Smooth muscle cell (in vitro differentiated cells): ENCODE measurements around the gene CSTF2T. TPM values are rescaled to one million over a fixed set of nuclear protein-coding genes. Genes with fewer than 3 reads are reported as not detected.

Source experiments
- DNase-seq: peaks from one replicate; lab custom pipeline; 2025; ENCODE audit not compliant: unreplicated experiment; lab: John Stamatoyannopoulos, UW
- H2AFZ ChIP-seq: fragments of 200-600 bp; sonication (generic); 2 replicates; pipeline ENCODE4 v1.6.0; 2016; ENCODE audit warnings: antibody characterized with exemption, low read depth, mild to moderate bottlenecking
- H3F3A ChIP-seq: fragments of 200-600 bp; sonication (generic); 2 replicates; pipeline ENCODE4 v1.6.0; 2017; ENCODE audit warnings: antibody characterized with exemption, low read depth
- H3K27ac ChIP-seq: fragments of 200-600 bp; sonication (generic); 2 replicates; pipeline ENCODE4 v1.5.1; 2016; ENCODE audit warnings: low read depth, mild to moderate bottlenecking
- H3K27me3 ChIP-seq: fragments of 200-600 bp; sonication (generic); 2 replicates; pipeline ENCODE4 v1.6.1; 2016; ENCODE audit warnings: low read depth, mild to moderate bottlenecking
- H3K36me3 ChIP-seq: fragments of 200-600 bp; sonication (generic); 2 replicates; pipeline ENCODE4 v1.5.1; 2016; ENCODE audit warnings: low read depth
- H3K4me1 ChIP-seq: fragments of 200-600 bp; sonication (generic); 2 replicates; pipeline ENCODE4 v1.5.1; 2016; ENCODE audit warnings: low read depth
- H3K4me2 ChIP-seq: fragments of 200-600 bp; sonication (generic); 2 replicates; pipeline ENCODE4 v1.6.0; 2016; ENCODE audit warnings: mild to moderate bottlenecking
- H3K4me3 ChIP-seq: fragments of 200-600 bp; sonication (generic); 2 replicates; pipeline ENCODE4 v1.5.1; 2016; ENCODE audit warnings: mild to moderate bottlenecking
- H3K79me2 ChIP-seq: fragments of 200-600 bp; sonication (generic); 2 replicates; pipeline ENCODE4 v1.6.0; 2016; ENCODE audit warnings: low read depth, mild to moderate bottlenecking
- H3K9ac ChIP-seq: fragments of 200-600 bp; sonication (generic); 2 replicates; pipeline ENCODE4 v1.6.0; 2016; ENCODE audit warnings: low read depth
- H3K9me3 ChIP-seq: fragments of 200-600 bp; sonication (generic); replicated peaks from 2 replicates; pipeline ENCODE4 v1.5.1; 2016; ENCODE audit warnings: low read depth
- H4K20me1 ChIP-seq: fragments of 200-600 bp; sonication (generic); 2 replicates; pipeline ENCODE4 v1.6.0; 2016; ENCODE audit warnings: low read depth
- CTCF ChIP-seq: fragments of 200-600 bp; sonication (generic); IDR thresholded peaks from 2 replicates; pipeline ENCODE4 v1.5.1; 2017; ENCODE audit warnings: borderline replicate concordance, mild to moderate bottlenecking, antibody characterized with exemption; ENCODE audit not compliant: insufficient read depth, poor library complexity, severe bottlenecking
- WGBS: methylation state at CpG from one replicate; pipeline ENCODE4 v1.1.7; 2016; ENCODE audit warnings: low lambda C conversion rate; 5-methylcytosine and 5-hydroxymethylcytosine counted together
- polyA plus RNA-seq: library from polyadenylated mRNA; unstranded; fragments of >200 nt; fragmentation: Nextera tagmentation; extraction: Ambion mirVana; gene quantifications from 2 replicates; pipeline ENCODE4 v1.2.1, GENCODE V29; 2016
- total RNA-seq: library from RNA; depleted of rRNA; stranded (reverse); fragments of >200 nt; gene quantifications from 2 replicates; pipeline ENCODE4 v1.2.3, GENCODE V29; 2014

Gene CSTF2T
- total and polyA plus RNA-seq, 2 experiments from 2014 or later, result 8.3 to 18.5 TPM

- Histone ChIP-seq H2AFZ (no peak overlapping the region), H3K4me1 (peaks cover 3% of the 10 kb centered on the region), H3F3A (no peaks in the 10 kb centered on the region), H3K27ac (no peak overlapping the region), H3K9me3 (no peaks in the 10 kb centered on the region), H3K9ac (no peak overlapping the region), H3K4me2 (no peak overlapping the region), H3K79me2 (no peaks in the 10 kb centered on the region), H3K36me3 (no peaks in the 10 kb centered on the region), H3K4me3 (no peak overlapping the region), H4K20me1 (no peaks in the 10 kb centered on the region), H3K27me3 (no peaks in the 10 kb centered on the region)
- DNase-seq, result no peak
- no peak for TF ChIP-seq CTCF
Observed at GRCh38 chr10:51675088-51675487, 24.3 kb downstream of the CSTF2T start.

- H3K36me3 ChIP-seq, result no peaks in the 10 kb centered on the region
- no peaks in the 10 kb centered on the region for H3K9me3 ChIP-seq
- no peak overlapping the region for H2AFZ ChIP-seq
- no peaks in the 10 kb centered on the region for H3F3A ChIP-seq
- no peak for DNase-seq
- no peaks in the 10 kb centered on the region for H3K79me2 ChIP-seq
- no peak overlapping the region for H3K9ac ChIP-seq
- H3K27me3 ChIP-seq, result no peaks in the 10 kb centered on the region
- no peaks in the 10 kb centered on the region for H4K20me1 ChIP-seq
- H3K4me2 ChIP-seq, result no peak overlapping the region
- H3K4me1 ChIP-seq, result peaks cover 9% of the 10 kb centered on the region
- TF ChIP-seq CTCF, result no peak
- no peak overlapping the region for H3K4me3 ChIP-seq
- no peak overlapping the region for H3K27ac ChIP-seq
Observed at GRCh38 chr10:51672039-51672535, 27.3 kb downstream of the CSTF2T start.

- no peak overlapping the region for H3K4me2 ChIP-seq
- no peaks in the 10 kb centered on the region for H3F3A ChIP-seq
- H3K9me3 ChIP-seq, result no peaks in the 10 kb centered on the region
- no peaks in the 10 kb centered on the region for H3K79me2 ChIP-seq
- no peak for TF ChIP-seq CTCF
- no peaks in the 10 kb centered on the region for H4K20me1 ChIP-seq
- no peak overlapping the region for H3K9ac ChIP-seq
- no peaks in the 10 kb centered on the region for H3K27me3 ChIP-seq
- H3K27ac ChIP-seq, result no peak overlapping the region
- WGBS, result 95% methylated on average over 5 of the region's 5 CpGs
- H3K4me1 ChIP-seq, result peaks cover 9% of the 10 kb centered on the region
- no peak overlapping the region for H3K4me3 ChIP-seq
- no peak for DNase-seq
- no peaks in the 10 kb centered on the region for H3K36me3 ChIP-seq
- no peak overlapping the region for H2AFZ ChIP-seq
Observed at GRCh38 chr10:51669041-51669440, 30.4 kb downstream of the CSTF2T start.

- no peak for DNase-seq
- no peak overlapping the region for H3K4me3 ChIP-seq
- no peaks in the 10 kb centered on the region for H3F3A ChIP-seq
- H3K9ac ChIP-seq, result no peak overlapping the region
- no peaks in the 10 kb centered on the region for H3K9me3 ChIP-seq
- no peaks in the 10 kb centered on the region for H4K20me1 ChIP-seq
- peaks cover 9% of the 10 kb centered on the region for H3K4me1 ChIP-seq
- H2AFZ ChIP-seq, result no peak overlapping the region
- no peak overlapping the region for H3K27ac ChIP-seq
- H3K27me3 ChIP-seq, result no peaks in the 10 kb centered on the region
- no peaks in the 10 kb centered on the region for H3K36me3 ChIP-seq
- H3K79me2 ChIP-seq, result no peaks in the 10 kb centered on the region
- H3K4me2 ChIP-seq, result no peak overlapping the region
- TF ChIP-seq CTCF, result no peak
Observed at GRCh38 chr10:51668336-51668689, 31.1 kb downstream of the CSTF2T start.
